SK-N-SH (cell line): ENCODE measurements around the gene C11orf52.

ENCODE experiments used
- EP300 ChIP-seq, 2 experiments: IDR thresholded peaks; 2 replicates each; pipeline versions ENCODE4 v1.4.0 to v1.6.1; 2012; ENCODE audit warnings: borderline replicate concordance in 1 of 2, low read depth in 1 of 2, low read length in 1 of 2
- EZH2phosphoT487 ChIP-seq: fragments of 200-600 bp; sonication (generic); IDR thresholded peaks from 2 replicates; pipeline ENCODE4 v1.6.1; 2017; ENCODE audit warnings: low read depth, mixed run types, mild to moderate bottlenecking, antibody characterized with exemption, moderate library complexity, borderline replicate concordance
- FOXJ3 ChIP-seq: sonication (generic); formaldehyde crosslinking; IDR thresholded peaks from 2 replicates; pipeline ENCODE4 v1.5.1; 2020; ENCODE audit warnings: mild to moderate bottlenecking, missing genetic modification reagents
- NFIC ChIP-seq: IDR thresholded peaks from 2 replicates; pipeline ENCODE4 v1.4.0; 2012; ENCODE audit warnings: borderline replicate concordance
- RAD21 ChIP-seq: IDR thresholded peaks from 2 replicates; pipeline ENCODE4 v1.6.1; 2012; ENCODE audit warnings: mild to moderate bottlenecking, low read length
- SMC3 ChIP-seq: IDR thresholded peaks from 2 replicates; pipeline ENCODE4 v1.6.1; 2012; ENCODE audit warnings: low read depth, low read length, improper control_type of control experiment
- TCF12 ChIP-seq: IDR thresholded peaks from 2 replicates; pipeline ENCODE4 v1.4.0; 2012
- YY1 ChIP-seq: IDR thresholded peaks from 2 replicates; pipeline ENCODE4 v1.4.0; 2012; ENCODE audit warnings: low read depth, mild to moderate bottlenecking
- TF ChIP-seq, protein P1 (sequence below): fragments of 200-600 bp; sonication (generic); IDR thresholded peaks from 2 replicates; pipeline ENCODE4 v1.6.1; 2017; ENCODE audit warnings: antibody characterized with exemption, mild to moderate bottlenecking, moderate library complexity
- TF ChIP-seq, protein P2 (sequence below): fragments of 150-350 bp; IDR thresholded peaks from 2 replicates; pipeline ENCODE4 v1.6.1; 2017; ENCODE audit warnings: antibody characterized with exemption, low read length, low read depth, borderline replicate concordance

DNA sequence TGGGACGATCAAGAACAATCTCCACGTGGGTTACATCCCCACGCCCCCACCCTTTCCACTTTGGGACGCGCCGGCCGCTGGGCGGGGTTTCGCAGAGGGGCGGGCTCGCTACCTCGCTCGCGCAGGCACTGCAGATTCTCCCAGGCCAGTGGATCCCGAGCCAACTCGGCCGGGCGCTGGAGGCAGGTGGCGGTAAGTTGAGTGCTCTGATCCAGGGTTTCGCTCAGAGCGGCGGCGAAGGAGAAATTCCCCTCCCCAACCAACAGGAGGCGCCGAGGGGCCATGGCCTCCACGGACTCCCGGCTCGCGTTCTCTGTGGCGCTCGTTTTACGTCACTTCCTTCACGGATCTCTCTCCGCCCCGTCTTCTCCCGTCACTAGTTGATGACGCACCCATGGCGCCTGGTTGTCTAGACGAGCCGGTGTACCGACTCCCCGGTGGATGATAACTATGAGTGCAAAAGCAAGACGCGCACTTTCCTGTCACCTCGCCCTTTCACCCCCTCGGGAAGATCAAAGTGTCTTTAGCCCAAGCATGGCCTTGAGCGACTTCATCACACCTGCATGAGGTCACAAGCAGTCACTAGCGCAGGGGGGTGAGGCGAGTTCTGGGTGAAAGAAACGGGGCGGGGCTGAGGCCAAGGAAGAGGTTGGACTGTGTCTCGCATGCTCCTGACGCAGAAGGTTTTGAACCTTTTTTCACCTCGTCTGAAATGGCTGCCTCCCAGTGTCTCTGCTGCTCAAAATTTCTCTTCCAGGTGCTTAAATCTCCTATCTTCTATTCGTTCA is 39.7 kb upstream of the C11orf52 start, which contains the start of the genes CFAP68 and FDXACB1:
- peak in 1 of 2 experiments; percentile 21; a peak in 1 of 4 replicates for TF ChIP-seq EP300 (IDR thresholded peaks at IDR 0.05; ENCODE audit: borderline replicate concordance in 1 of 2, low read depth in 1 of 2, low read length in 1 of 2)
- TF ChIP-seq, protein P1, sequence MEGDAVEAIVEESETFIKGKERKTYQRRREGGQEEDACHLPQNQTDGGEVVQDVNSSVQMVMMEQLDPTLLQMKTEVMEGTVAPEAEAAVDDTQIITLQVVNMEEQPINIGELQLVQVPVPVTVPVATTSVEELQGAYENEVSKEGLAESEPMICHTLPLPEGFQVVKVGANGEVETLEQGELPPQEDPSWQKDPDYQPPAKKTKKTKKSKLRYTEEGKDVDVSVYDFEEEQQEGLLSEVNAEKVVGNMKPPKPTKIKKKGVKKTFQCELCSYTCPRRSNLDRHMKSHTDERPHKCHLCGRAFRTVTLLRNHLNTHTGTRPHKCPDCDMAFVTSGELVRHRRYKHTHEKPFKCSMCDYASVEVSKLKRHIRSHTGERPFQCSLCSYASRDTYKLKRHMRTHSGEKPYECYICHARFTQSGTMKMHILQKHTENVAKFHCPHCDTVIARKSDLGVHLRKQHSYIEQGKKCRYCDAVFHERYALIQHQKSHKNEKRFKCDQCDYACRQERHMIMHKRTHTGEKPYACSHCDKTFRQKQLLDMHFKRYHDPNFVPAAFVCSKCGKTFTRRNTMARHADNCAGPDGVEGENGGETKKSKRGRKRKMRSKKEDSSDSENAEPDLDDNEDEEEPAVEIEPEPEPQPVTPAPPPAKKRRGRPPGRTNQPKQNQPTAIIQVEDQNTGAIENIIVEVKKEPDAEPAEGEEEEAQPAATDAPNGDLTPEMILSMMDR, result peak; percentile 91
- no peak for TF ChIP-seq EZH2phosphoT487
- no peak for TF ChIP-seq TCF12
- TF ChIP-seq NFIC, result 0 out of 2 replicates have a peak, but pooled peaks have one; percentile 10
- TF ChIP-seq, protein P2, sequence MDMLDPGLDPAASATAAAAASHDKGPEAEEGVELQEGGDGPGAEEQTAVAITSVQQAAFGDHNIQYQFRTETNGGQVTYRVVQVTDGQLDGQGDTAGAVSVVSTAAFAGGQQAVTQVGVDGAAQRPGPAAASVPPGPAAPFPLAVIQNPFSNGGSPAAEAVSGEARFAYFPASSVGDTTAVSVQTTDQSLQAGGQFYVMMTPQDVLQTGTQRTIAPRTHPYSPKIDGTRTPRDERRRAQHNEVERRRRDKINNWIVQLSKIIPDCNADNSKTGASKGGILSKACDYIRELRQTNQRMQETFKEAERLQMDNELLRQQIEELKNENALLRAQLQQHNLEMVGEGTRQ, result no peak
- no peak for TF ChIP-seq FOXJ3 (CRISPR knock-in tag)
- peak; percentile 77 for TF ChIP-seq RAD21
- TF ChIP-seq SMC3, result peak; percentile 60
- peak; percentile 82 for TF ChIP-seq YY1
